Epithelial cell of proximal tubule (primary cell): ENCODE results near the gene TP53I11. TPM values are rescaled to one million over a fixed set of nuclear protein-coding genes. Genes with fewer than 3 reads are reported as not detected.
A peak's percentile ranks its signal among the peaks of the same experiment; 100 is the strongest.

Experiments used
- DNase-seq: peaks from one replicate; pipeline ENCODE4 v3.0.0-alpha.2; 2011; ENCODE audit warnings: low read depth
- H3K4me3 ChIP-seq: 2 replicates; pipeline ENCODE4 v1.5.1; 2011; ENCODE audit warnings: low read depth, mild to moderate bottlenecking, low read length
- CTCF ChIP-seq: conservative IDR thresholded peaks from 2 replicates; pipeline ENCODE4 v1.5.1; 2012; ENCODE audit warnings: low read depth, mild to moderate bottlenecking, low read length
- total RNA-seq: library from RNA; depleted of rRNA; stranded (reverse); fragments of >200 nt; gene quantifications from 2 replicates; pipeline ENCODE4 v1.2.3, GENCODE V29; 2015

Gene TP53I11
- total RNA-seq, 1 donor from 2014 or later: 34.4 TPM

GRCh38 chr11:44934110-44934509 is 16.6 kb downstream of the TP53I11 start:
- no peak for DNase-seq
- H3K4me3 ChIP-seq: no peak overlapping the region
- no peak for TF ChIP-seq CTCF

GRCh38 chr11:44931466-44931865 is 19.2 kb downstream of the TP53I11 start:
- no peak for TF ChIP-seq CTCF
- no peak for DNase-seq
- H3K4me3 ChIP-seq: no peak overlapping the region

GRCh38 chr11:44930588-44931302 is 19.9 kb downstream of the TP53I11 start:
- DNase-seq: no peak
- H3K4me3 ChIP-seq: no peak overlapping the region
- no peak for TF ChIP-seq CTCF

- no peak for TF ChIP-seq CTCF
- DNase-seq: no peak
Measured at GRCh38 chr11:44928816-44929215, 21.9 kb downstream of the TP53I11 start.

GRCh38 chr11:44928144-44928543 is 22.5 kb downstream of the TP53I11 start:
- no peak for DNase-seq
- no peak overlapping the region for H3K4me3 ChIP-seq
- TF ChIP-seq CTCF: no peak

More at GRCh38 chr11:44928816-44929215, 21.9 kb downstream of the TP53I11 start:
- H3K4me3 ChIP-seq: no peak overlapping the region

GRCh38 chr11:44927174-44927661 is 23.5 kb downstream of the TP53I11 start:
- TF ChIP-seq CTCF: peak; percentile 86
- DNase-seq: no peak
- no peak overlapping the region for H3K4me3 ChIP-seq

GRCh38 chr11:44926036-44926435 is 24.6 kb downstream of the TP53I11 start:
- H3K4me3 ChIP-seq: no peak overlapping the region
- TF ChIP-seq CTCF: no peak
- no peak for DNase-seq
